CD4-positive, alpha-beta memory T cell (primary cell): ENCODE data around the gene CENPN. TPM values are rescaled to one million over a fixed set of nuclear protein-coding genes. Genes with fewer than 3 reads are reported as not detected.

Experiments used
- CTCF ChIA-PET: fragments of 350-600 bp; sonication (Branson Sonifier 250); formaldehyde crosslinking; loops from one replicate; lab custom pipeline; 2021; ENCODE audit warnings: inconsistent platforms; ENCODE audit not compliant: partially characterized antibody; lab: Charles Lee
- POLR2A ChIA-PET: fragments of 350-600 bp; sonication (Branson Sonifier 250); formaldehyde crosslinking; loops from one replicate; lab custom pipeline; 2021; ENCODE audit not compliant: partially characterized antibody; lab: Charles Lee
- DNase-seq, 5 donors: peaks; one replicate each; pipeline versions ENCODE4 v3.0.0 to v3.0.0-alpha.2; 2020 to 2022; ENCODE audit warnings: mixed read lengths in 1 of 5
- H3K27ac ChIP-seq: one replicate; pipeline ENCODE4 v1.7.0; 2013; ENCODE audit warnings: low read depth, low read length
- H3K27me3 ChIP-seq: 2 replicates; pipeline ENCODE4 v1.7.0; 2013; ENCODE audit warnings: mild to moderate bottlenecking, low read length, moderate library complexity; ENCODE audit not compliant: insufficient read depth
- H3K36me3 ChIP-seq: 2 replicates; pipeline ENCODE4 v1.7.0; 2013; ENCODE audit warnings: mild to moderate bottlenecking, low read length, moderate library complexity; ENCODE audit not compliant: insufficient read depth
- H3K4me1 ChIP-seq: 2 replicates; pipeline ENCODE4 v1.7.0; 2013; ENCODE audit warnings: mild to moderate bottlenecking, low read length, moderate library complexity; ENCODE audit not compliant: insufficient read depth
- H3K4me3 ChIP-seq, 2 donors: one replicate each; pipeline ENCODE4 v1.7.0; 2013; ENCODE audit warnings: low read length in 2 of 2, mild to moderate bottlenecking in 1 of 2
- H3K9me3 ChIP-seq, 2 donors: one replicate each; pipeline ENCODE4 v1.7.0; 2013; ENCODE audit warnings: low read length in 2 of 2, control low read depth in 1 of 2; ENCODE audit not compliant: control insufficient read depth in 1 of 2
- H3K27ac Mint-ChIP-seq, 7 donors: one replicate each; pipeline ENCODE4 v1.8.0; 2020 to 2021; ENCODE audit warnings: mixed read lengths in 7 of 7, mild to moderate bottlenecking in 6 of 7, inconsistent platforms in 3 of 7, moderate library complexity in 3 of 7
- H3K27me3 Mint-ChIP-seq, 2 donors: one replicate each; pipeline ENCODE4 v1.8.0; 2020 to 2021; ENCODE audit warnings: mixed read lengths in 2 of 2
- H3K36me3 Mint-ChIP-seq, 2 donors: one replicate each; pipeline ENCODE4 v1.8.0; 2020 to 2021; ENCODE audit warnings: mixed read lengths in 2 of 2, inconsistent platforms in 1 of 2, mild to moderate bottlenecking in 1 of 2
- H3K4me1 Mint-ChIP-seq, 4 donors: one replicate each; pipeline ENCODE4 v1.8.0; 2020 to 2021; ENCODE audit warnings: mixed read lengths in 4 of 4, mild to moderate bottlenecking in 1 of 4
- H3K4me3 Mint-ChIP-seq, 8 donors: one replicate each; pipeline ENCODE4 v1.8.0; 2020 to 2021; ENCODE audit warnings: mixed read lengths in 8 of 8, mild to moderate bottlenecking in 7 of 8, moderate library complexity in 6 of 8, inconsistent platforms in 3 of 8
- H3K9me3 Mint-ChIP-seq, 8 donors: one replicate each; pipeline ENCODE4 v1.8.0; 2020 to 2021; ENCODE audit warnings: mixed read lengths in 8 of 8, mild to moderate bottlenecking in 5 of 8, inconsistent platforms in 3 of 8, moderate library complexity in 1 of 8
- intact Hi-C: fragments of 100-400 bp; cut with micrococcal nuclease; formaldehyde crosslinking; loops from one replicate; pipeline ENCODE4 v1.15.1; 2023
- polyA plus RNA-seq, 2 donors: library from polyadenylated mRNA; unstranded; fragments of 300-500 nt; fragmentation: Illumina TruSeq; gene quantifications; one replicate each; pipeline ENCODE4 v1.2.3, GENCODE V29; 2021
- total RNA-seq, 2 experiments: library from RNA; stranded (reverse); gene quantifications; one replicate each; pipeline ENCODE4 v1.2.3, GENCODE V29; 2021

The CENPN gene
- total and polyA plus RNA-seq, 4 experiments from 2014 or later: 2.9 to 4.0 (median 3.6) TPM

DNA sequence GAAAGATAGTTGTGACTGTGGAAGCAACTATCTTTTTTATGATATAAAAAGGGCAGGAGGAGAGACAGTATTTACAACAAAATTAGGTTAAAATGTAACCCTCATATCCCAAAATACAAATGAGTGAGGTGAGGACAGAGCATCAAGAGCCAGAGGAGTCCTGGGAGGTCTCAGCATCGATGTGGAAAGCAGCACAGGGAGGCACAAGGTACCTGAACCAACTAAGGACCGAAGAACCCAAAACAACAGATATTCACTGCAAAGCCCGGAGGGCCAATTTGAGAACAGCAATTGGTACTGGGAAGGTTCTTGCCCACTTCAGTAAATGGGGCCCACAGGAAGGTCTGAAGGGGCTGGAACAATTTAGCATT, 37.9 kb upstream of the CENPN start:
- no peak for DNase-seq
- CTCF ChIA-PET: no interaction called here

DNA sequence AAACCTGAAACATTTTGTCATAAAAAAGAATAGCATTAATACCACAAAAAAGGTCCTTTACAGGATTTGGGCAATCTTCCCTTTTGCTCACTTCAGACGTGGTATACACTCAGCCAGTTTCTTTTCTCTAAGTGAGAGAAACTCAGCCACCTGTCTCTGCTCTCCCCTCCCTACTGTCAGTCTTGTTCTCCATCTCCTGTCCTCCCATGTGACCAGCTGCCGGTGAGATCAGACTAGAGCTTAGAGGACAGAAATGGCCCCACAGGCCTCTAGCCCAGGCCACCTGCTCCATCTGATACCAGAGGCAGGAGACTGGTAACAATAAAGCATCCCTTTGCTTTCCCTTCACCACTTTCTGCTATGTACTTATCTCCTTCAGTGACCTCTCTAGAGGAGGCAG, 35.2 kb upstream of the CENPN start:
- Mint-ChIP-seq H3K27me3 (no peaks in the 10 kb centered on the region), H3K4me3 (no peak overlapping the region), H3K4me1 (peaks cover 0 to 2% (median under 1%) of the 10 kb centered on the region in 4 donors), H3K9me3 (no peaks in the 10 kb centered on the region), H3K27ac (peak overlapping the region in 2 of 7 donors; percentile 46 to 53), H3K36me3 (peaks cover 30 to 43% of the 10 kb centered on the region in 2 donors)
- intact Hi-C loops: no loop called here
- DNase-seq: no peak
- Histone ChIP-seq H3K36me3 (peaks cover 5% of the 10 kb centered on the region), H3K27ac (no peak overlapping the region), H3K27me3 (no peaks in the 10 kb centered on the region), H3K4me1 (no peaks in the 10 kb centered on the region), H3K4me3 (no peak overlapping the region), H3K9me3 (no peaks in the 10 kb centered on the region)
- POLR2A ChIA-PET: no interaction called here
- CTCF ChIA-PET: interaction anchor here (0.8 kb wide), 1 partner anchor 33 kb away, joined by 4 read pairs; no protein-coding TSS in a partner anchor

More for the DNA sequence above, 37.9 kb upstream of the CENPN start:
- no peaks in the 10 kb centered on the region for H3K36me3 ChIP-seq
- POLR2A ChIA-PET: no interaction called here
- no peak overlapping the region for H3K4me3 ChIP-seq
- H3K27me3 ChIP-seq: no peaks in the 10 kb centered on the region
- Mint-ChIP-seq H3K4me1 (peaks cover 0 to 10% (median 4%) of the 10 kb centered on the region in 4 donors), H3K4me3 (no peak overlapping the region), H3K27me3 (no peaks in the 10 kb centered on the region), H3K36me3 (peaks cover 9 to 29% of the 10 kb centered on the region in 2 donors), H3K9me3 (no peaks in the 10 kb centered on the region), H3K27ac (peak overlapping the region in 1 of 7 donors; percentile 40)
- no peaks in the 10 kb centered on the region for H3K4me1 ChIP-seq
- H3K9me3 ChIP-seq: no peaks in the 10 kb centered on the region
- H3K27ac ChIP-seq: no peak overlapping the region
- intact Hi-C loops: no loop called here

DNA sequence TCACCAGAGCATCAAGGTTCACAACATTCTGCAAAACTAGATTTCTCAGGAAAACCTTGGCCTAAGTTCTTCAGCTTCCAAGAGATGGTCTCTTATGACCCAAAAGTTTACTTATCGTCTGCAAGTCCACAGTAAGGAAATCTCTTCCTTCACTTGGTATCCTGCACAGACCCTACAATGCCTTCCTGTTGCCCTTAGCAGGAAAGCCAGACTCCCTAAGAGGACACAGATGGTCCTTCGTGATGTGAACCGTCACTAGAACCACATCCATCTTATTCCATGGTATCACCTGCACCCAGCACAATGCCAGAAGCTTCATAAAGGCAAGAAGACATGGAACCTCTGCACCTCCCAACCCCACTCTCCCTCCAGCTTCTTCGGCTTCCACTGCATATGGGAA, 34.4 kb upstream of the CENPN start:
- no peaks in the 10 kb centered on the region for H3K4me1 ChIP-seq
- CTCF ChIA-PET: no interaction called here
- POLR2A ChIA-PET: no interaction called here
- intact Hi-C loops: no loop called here
- no peak overlapping the region for H3K27ac ChIP-seq
- Mint-ChIP-seq H3K9me3 (no peaks in the 10 kb centered on the region), H3K36me3 (peaks cover 35 to 51% of the 10 kb centered on the region in 2 donors), H3K4me3 (no peak overlapping the region), H3K27me3 (no peaks in the 10 kb centered on the region), H3K4me1 (peaks cover 0 to 3% (median 1%) of the 10 kb centered on the region in 4 donors), H3K27ac (no peak overlapping the region)
- no peak for DNase-seq
- no peaks in the 10 kb centered on the region for H3K9me3 ChIP-seq
- H3K27me3 ChIP-seq: no peaks in the 10 kb centered on the region
- no peak overlapping the region for H3K4me3 ChIP-seq
- H3K36me3 ChIP-seq: peaks cover 5% of the 10 kb centered on the region

DNA sequence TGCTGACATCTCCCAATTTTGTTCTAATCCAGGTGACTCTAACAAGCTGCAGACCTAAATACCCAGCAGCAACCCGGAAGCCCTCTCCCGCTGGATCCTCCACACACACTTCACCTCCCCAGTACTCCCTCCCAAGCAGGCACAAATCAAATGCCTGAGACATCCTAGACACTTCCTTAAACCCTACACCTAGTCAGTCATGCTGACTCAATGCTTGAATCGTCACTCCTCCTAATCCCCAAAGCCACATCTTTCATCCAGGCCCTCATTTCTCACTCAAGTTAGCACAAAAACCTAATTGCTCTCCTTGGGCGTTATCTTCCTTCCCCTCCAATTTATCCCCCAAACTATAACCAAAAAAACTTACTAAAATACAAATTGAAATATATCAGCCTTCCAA, 33.0 kb upstream of the CENPN start:
- Histone ChIP-seq H3K36me3 (peaks cover 5% of the 10 kb centered on the region), H3K27me3 (no peaks in the 10 kb centered on the region), H3K4me1 (no peaks in the 10 kb centered on the region), H3K4me3 (no peak overlapping the region), H3K9me3 (no peaks in the 10 kb centered on the region), H3K27ac (no peak overlapping the region)
- ChIA-PET CTCF (interaction anchor here (0.9 to 1.5 kb wide), 3 partner anchors 13 to 32 kb away, joined by 3 to 7 read pairs (median 4); no protein-coding TSS in a partner anchor), POLR2A (no interaction called here)
- no peaks in the 10 kb centered on the region for H3K27me3 Mint-ChIP-seq
- no peaks in the 10 kb centered on the region for H3K9me3 Mint-ChIP-seq
- H3K4me1 Mint-ChIP-seq: peaks cover 0 to 3% (median 2%) of the 10 kb centered on the region in 4 donors
- DNase-seq: no peak
- intact Hi-C loops: no loop called here
- peak overlapping the region in 1 of 7 donors; percentile 38 for H3K27ac Mint-ChIP-seq
- H3K36me3 Mint-ChIP-seq: peaks cover 39 to 51% of the 10 kb centered on the region in 2 donors
- H3K4me3 Mint-ChIP-seq: no peak overlapping the region

DNA sequence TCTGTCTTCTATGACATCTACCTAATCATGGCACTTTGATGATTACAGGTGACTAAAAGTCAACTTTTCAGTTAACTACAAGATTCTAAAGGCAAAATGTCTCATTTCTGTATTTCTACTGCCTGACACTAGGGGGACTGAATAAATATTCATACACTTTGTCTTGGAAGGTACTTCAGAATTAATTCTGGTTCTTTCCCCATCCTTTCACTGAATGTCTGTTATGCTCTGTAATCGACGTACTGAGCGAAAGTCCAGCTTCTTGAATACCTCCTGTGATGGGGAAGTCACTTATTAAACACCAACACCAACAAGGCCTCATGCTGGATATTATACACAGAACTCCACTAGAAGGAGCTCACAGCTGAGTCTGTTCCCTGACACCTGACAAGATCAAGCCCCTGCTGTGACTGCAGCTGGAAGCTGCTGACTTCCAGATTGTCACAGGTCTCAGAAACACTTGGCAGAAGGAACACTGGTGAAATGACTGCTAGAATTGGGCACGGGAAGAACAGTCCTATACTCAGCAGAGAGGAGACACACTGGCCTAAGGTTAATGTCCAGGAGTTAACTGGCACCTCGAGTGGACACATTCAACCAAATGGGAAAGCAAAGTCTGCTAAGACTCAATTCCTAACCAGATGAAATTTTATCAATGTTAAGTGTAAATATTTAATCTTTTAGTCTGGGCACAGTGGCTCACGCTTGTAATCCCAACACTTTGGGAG, 32.2 kb upstream of the CENPN start:
- no peaks in the 10 kb centered on the region for H3K4me1 ChIP-seq
- H3K27me3 Mint-ChIP-seq: no peaks in the 10 kb centered on the region
- no peaks in the 10 kb centered on the region for H3K27me3 ChIP-seq
- no peak overlapping the region for H3K4me3 Mint-ChIP-seq
- no peak overlapping the region for H3K27ac ChIP-seq
- peaks cover 40 to 48% of the 10 kb centered on the region in 2 donors for H3K36me3 Mint-ChIP-seq
- H3K36me3 ChIP-seq: peaks cover 5% of the 10 kb centered on the region
- H3K9me3 ChIP-seq: no peaks in the 10 kb centered on the region
- ChIA-PET CTCF (interaction anchor here (0.9 to 1.5 kb wide), 4 partner anchors 12 to 31 kb away, joined by 3 to 7 read pairs (median 4); no protein-coding TSS in a partner anchor), POLR2A (no interaction called here)
- H3K9me3 Mint-ChIP-seq: no peaks in the 10 kb centered on the region
- H3K27ac Mint-ChIP-seq: peak overlapping the region in 3 of 7 donors; percentile 25 to 84 (median 75)
- peaks cover 0 to 4% (median 2%) of the 10 kb centered on the region in 4 donors for H3K4me1 Mint-ChIP-seq
- H3K4me3 ChIP-seq: no peak overlapping the region
- intact Hi-C loops: no loop called here
- no peak for DNase-seq

DNA sequence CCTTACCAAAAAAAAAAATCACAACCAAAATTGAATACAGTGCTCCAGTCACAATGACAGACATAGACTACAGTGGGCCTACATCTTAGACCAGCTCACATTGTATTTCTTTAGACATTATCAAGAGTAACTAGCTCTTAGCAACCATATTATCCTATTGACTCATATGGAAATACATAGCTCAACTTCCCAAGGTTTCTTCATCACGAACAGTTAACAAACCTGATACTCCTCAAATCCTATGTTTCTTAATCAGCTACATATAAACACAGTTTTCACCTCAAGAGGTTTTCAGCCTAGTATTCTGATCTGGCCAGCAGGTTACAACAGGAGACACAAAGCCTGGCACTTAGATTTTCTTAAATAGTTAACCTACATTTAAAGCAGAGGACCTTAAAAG, 30.1 kb upstream of the CENPN start:
- Mint-ChIP-seq H3K27ac (peak overlapping the region in 1 of 7 donors; percentile 19), H3K27me3 (no peaks in the 10 kb centered on the region), H3K4me3 (no peak overlapping the region), H3K9me3 (no peaks in the 10 kb centered on the region), H3K36me3 (peaks cover 43 to 49% of the 10 kb centered on the region in 2 donors), H3K4me1 (peaks cover 0 to 6% (median 2%) of the 10 kb centered on the region in 4 donors)
- intact Hi-C loops: no loop called here
- ChIA-PET POLR2A (no interaction called here), CTCF (no interaction called here)
- H3K4me1 ChIP-seq: no peaks in the 10 kb centered on the region
- H3K27me3 ChIP-seq: no peaks in the 10 kb centered on the region
- no peaks in the 10 kb centered on the region for H3K9me3 ChIP-seq
- no peak overlapping the region for H3K4me3 ChIP-seq
- H3K27ac ChIP-seq: no peak overlapping the region
- no peak for DNase-seq
- H3K36me3 ChIP-seq: peaks cover 5% of the 10 kb centered on the region

DNA sequence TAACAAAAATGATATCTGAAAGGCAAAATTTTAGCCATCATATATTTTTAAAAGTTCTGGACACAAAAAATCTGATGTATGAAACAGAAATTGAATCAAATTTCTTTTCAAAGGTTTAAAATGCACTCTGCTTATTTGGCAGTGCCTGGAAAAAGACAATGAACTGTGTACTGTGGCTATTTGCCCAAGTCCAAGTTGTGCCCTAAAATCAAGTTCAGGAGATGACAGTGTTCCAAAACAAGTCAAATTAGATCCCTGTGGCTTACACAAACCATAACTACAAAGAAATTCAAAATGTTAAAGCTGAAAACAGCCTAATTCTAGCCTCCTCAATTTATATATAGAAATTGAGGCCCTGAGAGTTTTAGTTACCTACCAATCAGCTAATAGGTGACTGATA, 25.9 kb upstream of the CENPN start:
- no peak overlapping the region for H3K27ac Mint-ChIP-seq
- POLR2A ChIA-PET: interaction anchor here (1.0 kb wide), 1 partner anchor 26 kb away, joined by 4 read pairs; the partner anchor contains the start of genes CENPN and CMC2

More for the DNA sequence above, 25.9 kb upstream of the CENPN start:
- Histone ChIP-seq H3K4me1 (peaks cover 4% of the 10 kb centered on the region), H3K27me3 (no peaks in the 10 kb centered on the region), H3K27ac (no peak overlapping the region), H3K9me3 (no peaks in the 10 kb centered on the region), H3K36me3 (no peaks in the 10 kb centered on the region), H3K4me3 (no peak overlapping the region)
- Mint-ChIP-seq H3K36me3 (peaks cover 32 to 42% of the 10 kb centered on the region in 2 donors), H3K4me1 (peaks cover 13 to 24% (median 15%) of the 10 kb centered on the region in 4 donors), H3K9me3 (no peaks in the 10 kb centered on the region), H3K4me3 (no peak overlapping the region), H3K27me3 (no peaks in the 10 kb centered on the region)
- intact Hi-C loops: no loop called here
- DNase-seq: no peak
- CTCF ChIA-PET: no interaction called here
